Glutamatergic neuron (in vitro differentiated cells): ENCODE measurements around the gene ELOVL4. TPM values are rescaled to one million over a fixed set of nuclear protein-coding genes. Genes with fewer than 3 reads are reported as not detected.
A peak's percentile ranks its signal among the peaks of the same experiment; 100 is the strongest.

Experiments
- DNase-seq: peaks from one replicate; pipeline ENCODE4 v3.0.0; 2022
- H3K27ac Mint-ChIP-seq: one replicate; pipeline ENCODE4 v1.8.0; 2020; ENCODE audit warnings: mild to moderate bottlenecking, mixed read lengths, inconsistent platforms; ENCODE audit not compliant: unreplicated experiment
- H3K27me3 Mint-ChIP-seq: one replicate; pipeline ENCODE4 v1.8.0; 2020; ENCODE audit warnings: mild to moderate bottlenecking, moderate library complexity, mixed read lengths, inconsistent platforms; ENCODE audit not compliant: unreplicated experiment
- H3K36me3 Mint-ChIP-seq: one replicate; pipeline ENCODE4 v1.8.0; 2020; ENCODE audit warnings: mild to moderate bottlenecking, mixed read lengths, inconsistent platforms; ENCODE audit not compliant: unreplicated experiment
- H3K4me1 Mint-ChIP-seq: one replicate; pipeline ENCODE4 v1.8.0; 2020; ENCODE audit warnings: mild to moderate bottlenecking, low read depth, mixed read lengths, inconsistent platforms; ENCODE audit not compliant: unreplicated experiment
- H3K4me3 Mint-ChIP-seq: one replicate; pipeline ENCODE4 v1.8.0; 2020; ENCODE audit warnings: mild to moderate bottlenecking, mixed read lengths, inconsistent platforms; ENCODE audit not compliant: unreplicated experiment
- H3K9me3 Mint-ChIP-seq: one replicate; pipeline ENCODE4 v1.8.0; 2020; ENCODE audit warnings: mild to moderate bottlenecking, moderate library complexity, mixed read lengths, inconsistent platforms; ENCODE audit not compliant: unreplicated experiment
- total RNA-seq: library from RNA; stranded (reverse); fragmentation: NEBNext Ultra II Directional; extraction: Animal tissue kit (Norgen Biotek cat#: 25700); gene quantifications from one replicate; pipeline ENCODE4 v1.2.1, GENCODE V29; 2021; ENCODE audit not compliant: unreplicated experiment
- TF ChIP-seq, protein P1 (sequence below): fragments of 200-600 bp; sonication (generic); IDR thresholded peaks from one replicate; pipeline ENCODE4 v1.5.0; 2021; ENCODE audit not compliant: partially characterized antibody, unreplicated experiment

The ELOVL4 gene
- total RNA-seq, 1 donor from 2014 or later = 37.2 TPM

DNA sequence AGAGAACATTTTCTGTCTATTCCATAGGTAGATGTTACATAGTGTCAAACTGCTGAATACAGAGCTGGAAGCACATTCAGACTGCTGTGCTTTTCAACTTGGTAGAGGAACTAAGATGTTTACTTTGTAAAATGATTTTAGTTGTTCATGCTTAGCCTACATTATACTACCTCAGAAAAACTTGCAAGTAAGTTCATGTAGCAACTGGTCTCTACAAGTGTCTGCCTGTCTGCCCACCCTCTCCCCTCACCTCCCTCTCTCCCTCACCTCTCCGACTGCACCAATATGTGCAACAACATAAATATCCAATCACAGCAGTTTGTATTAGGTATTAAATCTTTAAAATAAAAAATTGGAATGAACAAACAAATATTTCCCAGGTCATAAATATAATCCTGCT is 25.3 kb downstream of the ELOVL4 start:
- no peak overlapping the region for H3K4me3 Mint-ChIP-seq
- H3K9me3 Mint-ChIP-seq = no peaks in the 10 kb centered on the region
- TF ChIP-seq, protein P1, sequence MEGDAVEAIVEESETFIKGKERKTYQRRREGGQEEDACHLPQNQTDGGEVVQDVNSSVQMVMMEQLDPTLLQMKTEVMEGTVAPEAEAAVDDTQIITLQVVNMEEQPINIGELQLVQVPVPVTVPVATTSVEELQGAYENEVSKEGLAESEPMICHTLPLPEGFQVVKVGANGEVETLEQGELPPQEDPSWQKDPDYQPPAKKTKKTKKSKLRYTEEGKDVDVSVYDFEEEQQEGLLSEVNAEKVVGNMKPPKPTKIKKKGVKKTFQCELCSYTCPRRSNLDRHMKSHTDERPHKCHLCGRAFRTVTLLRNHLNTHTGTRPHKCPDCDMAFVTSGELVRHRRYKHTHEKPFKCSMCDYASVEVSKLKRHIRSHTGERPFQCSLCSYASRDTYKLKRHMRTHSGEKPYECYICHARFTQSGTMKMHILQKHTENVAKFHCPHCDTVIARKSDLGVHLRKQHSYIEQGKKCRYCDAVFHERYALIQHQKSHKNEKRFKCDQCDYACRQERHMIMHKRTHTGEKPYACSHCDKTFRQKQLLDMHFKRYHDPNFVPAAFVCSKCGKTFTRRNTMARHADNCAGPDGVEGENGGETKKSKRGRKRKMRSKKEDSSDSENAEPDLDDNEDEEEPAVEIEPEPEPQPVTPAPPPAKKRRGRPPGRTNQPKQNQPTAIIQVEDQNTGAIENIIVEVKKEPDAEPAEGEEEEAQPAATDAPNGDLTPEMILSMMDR = no peak
- H3K27me3 Mint-ChIP-seq = no peaks in the 10 kb centered on the region
- H3K4me1 Mint-ChIP-seq = no peaks in the 10 kb centered on the region
- H3K27ac Mint-ChIP-seq = no peak overlapping the region
- H3K36me3 Mint-ChIP-seq = no peaks in the 10 kb centered on the region
- DNase-seq = no peak

DNA sequence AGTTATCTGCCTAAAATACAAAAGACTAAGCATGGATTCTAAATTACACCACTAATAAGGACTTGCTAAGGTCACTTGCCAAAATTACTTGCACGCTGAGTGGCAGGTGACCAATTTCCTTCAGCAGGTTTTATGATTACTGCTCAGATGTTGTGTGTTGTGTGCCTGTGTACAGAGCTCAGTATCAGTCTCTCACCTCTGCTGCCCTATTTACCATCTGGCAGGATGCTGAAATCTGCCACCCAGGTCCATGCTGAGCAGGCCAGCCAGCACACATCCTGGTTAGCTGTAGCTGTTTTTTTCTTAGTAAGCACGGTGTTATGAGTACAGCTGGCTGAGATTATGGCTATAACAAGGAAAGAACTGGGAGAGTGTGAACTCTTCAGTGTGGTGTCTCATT is 34.0 kb downstream of the ELOVL4 start:
- no peaks in the 10 kb centered on the region for H3K9me3 Mint-ChIP-seq
- peak overlapping the region; percentile 60 for H3K27ac Mint-ChIP-seq
- DNase-seq = peak; percentile 34
- peaks cover 14% of the 10 kb centered on the region for H3K4me1 Mint-ChIP-seq
- no peaks in the 10 kb centered on the region for H3K27me3 Mint-ChIP-seq
- no peaks in the 10 kb centered on the region for H3K36me3 Mint-ChIP-seq
- TF ChIP-seq, protein P1 = no peak
- no peak overlapping the region for H3K4me3 Mint-ChIP-seq

DNA sequence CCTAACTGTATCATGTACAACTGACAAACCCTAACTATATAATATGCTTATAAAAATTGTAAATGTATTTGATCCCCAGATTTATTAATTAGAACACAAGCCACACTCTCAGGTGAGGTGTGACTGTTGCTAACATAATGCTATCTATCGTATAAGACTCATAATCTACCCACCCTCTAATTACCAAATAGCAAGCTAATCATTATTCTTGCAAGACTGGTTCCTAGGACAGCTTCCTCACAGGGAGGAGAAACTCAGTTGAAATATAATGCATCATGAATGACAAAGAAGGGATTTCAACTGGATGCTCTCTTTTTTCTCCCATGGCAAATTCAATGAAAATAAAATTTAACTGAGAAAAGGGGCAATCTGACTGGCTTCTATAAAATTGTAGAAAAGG is 35.4 kb downstream of the ELOVL4 start:
- TF ChIP-seq, protein P1 = no peak
- no peak for DNase-seq
- Mint-ChIP-seq H3K36me3 (no peaks in the 10 kb centered on the region), H3K4me3 (no peak overlapping the region), H3K27me3 (no peaks in the 10 kb centered on the region), H3K4me1 (peaks cover 14% of the 10 kb centered on the region), H3K9me3 (no peaks in the 10 kb centered on the region), H3K27ac (no peak overlapping the region)

DNA sequence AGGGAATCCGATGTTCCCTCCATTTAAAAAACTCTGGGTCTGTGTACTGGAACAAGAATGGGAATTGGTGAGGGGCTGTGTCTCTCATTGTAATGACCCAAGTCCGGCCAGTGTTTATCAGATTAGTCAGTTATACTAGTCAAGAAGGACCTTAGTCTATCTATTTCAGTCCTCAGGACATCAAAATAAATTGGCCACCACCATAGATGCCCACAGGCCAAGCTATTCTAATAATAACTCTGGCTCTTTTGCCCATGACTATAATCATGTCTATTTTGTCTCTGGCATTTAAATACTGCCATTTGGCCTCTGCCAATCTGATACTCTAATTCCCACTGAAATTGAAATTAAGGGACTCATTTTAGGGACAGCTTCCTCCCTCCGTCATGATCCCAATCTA is 37.8 kb downstream of the ELOVL4 start:
- Mint-ChIP-seq H3K27ac (no peak overlapping the region), H3K4me1 (peaks cover 14% of the 10 kb centered on the region)

DNA sequence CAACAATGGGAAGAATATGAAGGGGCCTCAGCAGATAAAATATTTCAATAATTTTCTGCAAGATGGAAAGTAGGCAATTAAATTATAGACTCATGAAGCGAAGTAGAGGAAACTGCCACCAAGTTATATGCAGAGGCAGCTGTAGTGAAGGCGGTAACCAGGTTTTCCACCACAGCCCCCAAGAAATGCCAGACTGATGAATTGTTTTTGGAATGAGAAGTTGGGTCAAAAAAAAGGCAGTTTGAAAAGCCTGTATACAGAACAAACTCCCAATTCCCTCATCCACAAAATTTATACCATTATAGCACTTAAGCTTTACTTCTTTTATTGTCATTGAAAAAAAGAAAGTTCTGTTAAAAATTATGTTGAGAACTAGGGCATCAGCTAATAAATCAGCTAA is 45.3 kb downstream of the ELOVL4 start:
- DNase-seq = no peak
- TF ChIP-seq, protein P1 = no peak
- Mint-ChIP-seq H3K9me3 (no peaks in the 10 kb centered on the region), H3K4me3 (no peak overlapping the region), H3K27ac (no peak overlapping the region), H3K4me1 (peaks cover 4% of the 10 kb centered on the region), H3K27me3 (no peaks in the 10 kb centered on the region), H3K36me3 (no peaks in the 10 kb centered on the region)

More for the DNA sequence above, 37.8 kb downstream of the ELOVL4 start:
- Mint-ChIP-seq H3K27me3 (no peaks in the 10 kb centered on the region), H3K9me3 (no peaks in the 10 kb centered on the region), H3K4me3 (no peak overlapping the region), H3K36me3 (no peaks in the 10 kb centered on the region)
- TF ChIP-seq, protein P1 = no peak
- no peak for DNase-seq
